A549 (cell line): ENCODE measurements around the gene SLC47A2. TPM values are rescaled to one million over a fixed set of nuclear protein-coding genes. Genes with fewer than 3 reads are reported as not detected.

ENCODE experiments used
- ATAC-seq, 2 experiments: fragments of 200-7000 bp in 1 of 2; fragments of >200 bp in 1 of 2; cut with Nextera tagmentation in 1 of 2; cut with Tn5 transposase in 1 of 2; 3 replicates each; pipeline versions ENCODE4 v1.8.0 to v1.9.1; 2018 to 2020; ENCODE audit warnings: mild to moderate bottlenecking in 1 of 2, moderate library complexity in 1 of 2
- CTCF ChIA-PET: fragments of 300-600 bp; sonication (Branson Sonifier 250); formaldehyde crosslinking; extraction: SDS; loops from one replicate; lab custom pipeline; 2021; ENCODE audit warnings: antibody characterized with exemption, inconsistent platforms; lab: Yijun Ruan, JAX
- POLR2A ChIA-PET: fragments of 350-600 bp; formaldehyde crosslinking; extraction: SDS; loops from one replicate; lab custom pipeline; 2021; ENCODE audit warnings: antibody characterized with exemption, inconsistent platforms; lab: Yijun Ruan, JAX
- DNase-seq, 2 experiments: peaks; one replicate each; pipeline versions ENCODE4 v3.0.0 to v3.0.0-alpha.2; 2011 to 2016; ENCODE audit warnings: low read depth in 1 of 2, low spot score in 1 of 2
- FAIRE-seq: peaks from 2 replicates; lab custom pipeline; 2011; peaks lifted over from hg19 to GRCh38; lab: Jason Lieb, UNC
- H3K27ac ChIP-seq, 2 experiments: fragments of >200 bp; sonication (Bioruptor Twin); formaldehyde crosslinking; 3 replicates each; pipeline ENCODE4 v1.5.1; 2016 to 2017
- H3K4me1 ChIP-seq: fragments of >200 bp; sonication (Bioruptor Twin); formaldehyde crosslinking; 3 replicates; pipeline ENCODE4 v1.6.1; 2016
- H3K4me2 ChIP-seq: fragments of >200 bp; sonication (Bioruptor Twin); formaldehyde crosslinking; 3 replicates; pipeline ENCODE4 v1.6.1; 2016
- H3K4me3 ChIP-seq: fragments of >200 bp; sonication (Bioruptor Twin); formaldehyde crosslinking; 3 replicates; pipeline ENCODE4 v1.5.1; 2016
- H3K9me3 ChIP-seq: fragments of >200 bp; sonication (Bioruptor Twin); formaldehyde crosslinking; 3 replicates; pipeline ENCODE4 v1.6.1; 2016
- BHLHE40 ChIP-seq: IDR thresholded peaks from 2 replicates; pipeline ENCODE4 v1.6.1; 2012; ENCODE audit warnings: low read depth, low read length, inconsistent platforms
- CHD2 ChIP-seq: fragments of 150-350 bp; IDR thresholded peaks from 2 replicates; pipeline ENCODE4 v1.6.1; 2014; ENCODE audit warnings: low read length; ENCODE audit not compliant: partially characterized antibody
- E2F6 ChIP-seq: IDR thresholded peaks from 2 replicates; pipeline ENCODE4 v1.6.1; 2012; ENCODE audit warnings: low read depth, borderline replicate concordance
- ELK1 ChIP-seq: fragments of 150-350 bp; IDR thresholded peaks from 2 replicates; pipeline ENCODE4 v1.6.1; 2014; ENCODE audit warnings: low read depth, mild to moderate bottlenecking, low read length
- ESRRA ChIP-seq: fragments of 150-350 bp; IDR thresholded peaks from 2 replicates; pipeline ENCODE4 v1.6.1; 2014; ENCODE audit warnings: mild to moderate bottlenecking, low read length, borderline replicate concordance
- FOXS1 ChIP-seq: fragments of 250-450 bp; sonication (Bioruptor Pico); IDR thresholded peaks from 2 replicates; pipeline ENCODE4 v1.5.0; 2020; ENCODE audit warnings: mild to moderate bottlenecking, moderate library complexity
- HDAC2 ChIP-seq: fragments of 200-600 bp; sonication (generic); IDR thresholded peaks from 2 replicates; pipeline ENCODE4 v1.6.1; 2016
- HES2 ChIP-seq: fragments of >200 bp; sonication (Bioruptor Twin); formaldehyde crosslinking; IDR thresholded peaks from 2 replicates; pipeline ENCODE4 v1.6.1; 2016
- HOXB5 ChIP-seq: fragments of 250-450 bp; sonication (Bioruptor Pico); IDR thresholded peaks from 2 replicates; pipeline ENCODE4 v1.5.0; 2020; ENCODE audit warnings: mild to moderate bottlenecking, moderate library complexity
- MAZ ChIP-seq: fragments of 150-350 bp; IDR thresholded peaks from 2 replicates; pipeline ENCODE4 v1.6.1; 2014; ENCODE audit warnings: antibody characterized with exemption, low read depth, low read length, borderline replicate concordance
- NR3C1 ChIP-seq: fragments of >200 bp; sonication (Bioruptor Twin); formaldehyde crosslinking; IDR thresholded peaks from 3 replicates; pipeline ENCODE4 v1.6.1; 2017
- POLR2A ChIP-seq: IDR thresholded peaks from 2 replicates; pipeline ENCODE4 v1.6.1; 2012; ENCODE audit warnings: mild to moderate bottlenecking, low read length
- POLR2AphosphoS2 ChIP-seq: conservative IDR thresholded peaks from 2 replicates; pipeline ENCODE4 v1.6.1; 2012; ENCODE audit warnings: low read length, improper control_type of control experiment, inconsistent platforms
- RARB ChIP-seq: fragments of 250-450 bp; sonication (Bioruptor Pico); IDR thresholded peaks from 2 replicates; pipeline ENCODE4 v1.8.0; 2021; ENCODE audit warnings: mild to moderate bottlenecking, moderate library complexity
- RFX5 ChIP-seq: fragments of 450-650 bp; IDR thresholded peaks from 2 replicates; pipeline ENCODE4 v1.7.1; 2014; ENCODE audit warnings: antibody characterized with exemption, mild to moderate bottlenecking, moderate library complexity
- TFCP2L1 ChIP-seq: fragments of 250-450 bp; sonication (Bioruptor Pico); IDR thresholded peaks from 2 replicates; pipeline ENCODE4 v1.5.0; 2021; ENCODE audit warnings: mild to moderate bottlenecking
- TP53 ChIP-seq: fragments of 250-450 bp; sonication (Bioruptor Pico); IDR thresholded peaks from 2 replicates; pipeline ENCODE4 v1.5.0; 2021; ENCODE audit warnings: mild to moderate bottlenecking, moderate library complexity
- USF2 ChIP-seq: fragments of 450-650 bp; IDR thresholded peaks from 2 replicates; pipeline ENCODE4 v1.6.1; 2014; ENCODE audit warnings: antibody characterized with exemption
- ZFP36 ChIP-seq: fragments of 450-650 bp; IDR thresholded peaks from 2 replicates; pipeline ENCODE4 v1.6.1; 2014; ENCODE audit warnings: borderline replicate concordance; ENCODE audit not compliant: partially characterized antibody
- WGBS: methylation state at CpG from one replicate; pipeline ENCODE4 v1.1.6; 2017; ENCODE audit errors: missing lambda C conversion rate; 5-methylcytosine and 5-hydroxymethylcytosine counted together
- polyA plus RNA-seq, 4 experiments: library from polyadenylated mRNA; depleted of rRNA in 3 of 4; stranded (reverse); fragments of >200 nt; fragmentation: RNase III in 1 of 4; extraction: RNeasy Plus Mini Kit Qiagen cat#74134 plus additional on column Dnase treatment in 1 of 4; gene quantifications; 2 replicates in 3 of 4; 3 replicates in 1 of 4; pipeline ENCODE4 v1.2.3, GENCODE V29; 2011 to 2017

Gene SLC47A2
- polyA plus RNA-seq, 2 of the 4 experiments (the other 2 are of a cell fraction), result 0.13 to 0.27 TPM

- no peak for DNase-seq
- CTCF ChIA-PET, result interaction anchor here (0.8 to 12.9 kb wide), 17 partner anchors 9 to 355 kb away, joined by 3 to 145 read pairs (median 6); no protein-coding TSS in a partner anchor
- 88% methylated on average over 12 of the region's 12 CpGs for WGBS
- peaks cover 55% of the 10 kb centered on the region for H3K4me1 ChIP-seq
- H3K4me3 ChIP-seq, result no peak overlapping the region
- ATAC-seq, result no peak
- no peak for TF ChIP-seq BHLHE40
- TF ChIP-seq POLR2AphosphoS2, result no peak
- no peak for TF ChIP-seq TFCP2L1 (CRISPR knock-in tag)
- TF ChIP-seq NR3C1, result no peak
- TF ChIP-seq USF2, result no peak
- no peak for FAIRE-seq
- POLR2A ChIA-PET, result interaction anchor here (1.8 kb wide), 1 partner anchor 70 kb away, joined by 10 read pairs; the partner anchor contains the start of gene ALDH3A2
- peak overlapping the region; percentile 18 to 82; a peak in 4 of 6 replicates for H3K27ac ChIP-seq
- H3K9me3 ChIP-seq, result no peaks in the 10 kb centered on the region
- H3K4me2 ChIP-seq, result peak overlapping the region; percentile 53; the same call in 1 of the 3 replicates
Observed at GRCh38 chr17:19718041-19718612, 1.7 kb upstream of the SLC47A2 start.

- Histone ChIP-seq H3K9me3 (no peaks in the 10 kb centered on the region), H3K4me2 (no peak overlapping the region), H3K4me1 (peaks cover 52% of the 10 kb centered on the region), H3K4me3 (no peak overlapping the region), H3K27ac (peak overlapping the region in 1 of 2 experiments; percentile 82; a peak in 3 of 6 replicates)
- FAIRE-seq (no peak), ATAC-seq (no peak), DNase-seq (no peak)
- WGBS, result 93% methylated on average over 10 of the region's 10 CpGs
- ChIA-PET POLR2A (no interaction called here), CTCF (interaction anchor here (1.1 to 12.9 kb wide), 10 partner anchors 11 to 354 kb away, joined by 4 to 145 read pairs (median 6); no protein-coding TSS in a partner anchor)
- TF ChIP-seq ELK1 (no peak), ESRRA (no peak), TP53 (CRISPR knock-in tag) (no peak), POLR2A (no peak), E2F6 (no peak), FOXS1 (no peak), HES2 (no peak), HDAC2 (no peak), HOXB5 (CRISPR knock-in tag) (no peak), CHD2 (no peak), RFX5 (no peak), MAZ (no peak), RARB (no peak)
- TF ChIP-seq, all 56 proteins: peak for 0
Observed at GRCh38 chr17:19717411-19717908, 1.1 kb upstream of the SLC47A2 start.

GRCh38 chr17:19717031-19717360 is 612 bp upstream of the SLC47A2 start:
- Histone ChIP-seq H3K4me3 (no peak overlapping the region), H3K9me3 (no peaks in the 10 kb centered on the region), H3K4me2 (no peak overlapping the region), H3K4me1 (peaks cover 52% of the 10 kb centered on the region), H3K27ac (peak overlapping the region in 1 of 2 experiments; percentile 82; a peak in 4 of 6 replicates)
- ChIA-PET CTCF (interaction anchor here (1.3 to 12.9 kb wide), 2 partner anchors 25 to 45 kb away, joined by 3 to 145 read pairs; no protein-coding TSS in a partner anchor), POLR2A (no interaction called here)
- FAIRE-seq, result no peak
- WGBS, result 95% methylated on average over 7 of the region's 7 CpGs
- no peak for ATAC-seq
- no peak for DNase-seq
- TF ChIP-seq ZFP36, result no peak
